Measurements from ENCODE around the gene TMEM53.

The TMEM53 gene

DNA sequence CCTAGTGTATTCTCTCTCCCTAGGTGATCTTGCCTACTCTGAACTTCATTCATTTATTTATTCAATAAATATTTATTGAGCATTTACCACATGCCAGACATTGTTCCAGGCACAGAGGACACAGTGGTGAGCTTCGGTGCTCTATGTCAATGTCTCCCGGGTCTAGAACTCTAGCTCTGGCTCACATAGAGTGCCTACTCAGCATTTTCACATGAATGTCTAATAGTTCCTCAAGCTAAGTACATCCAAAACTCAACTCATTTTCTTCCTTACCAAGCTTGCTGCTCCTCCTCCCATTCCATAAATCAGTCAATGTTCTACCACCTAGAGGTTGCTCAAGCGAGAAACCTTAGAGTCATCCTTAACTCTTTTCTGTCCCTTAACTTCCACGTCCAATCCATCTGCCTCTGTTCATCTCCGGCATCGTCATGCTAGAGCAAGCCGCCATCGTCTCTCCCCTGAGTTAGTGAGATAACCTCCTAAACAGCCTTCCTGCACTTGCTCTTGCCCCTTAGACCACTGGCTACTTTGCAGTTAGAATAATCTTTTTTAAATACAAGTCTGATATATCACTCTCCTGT is 67.5 kb downstream of the TMEM53 start:
- TF ChIP-seq, protein P1, sequence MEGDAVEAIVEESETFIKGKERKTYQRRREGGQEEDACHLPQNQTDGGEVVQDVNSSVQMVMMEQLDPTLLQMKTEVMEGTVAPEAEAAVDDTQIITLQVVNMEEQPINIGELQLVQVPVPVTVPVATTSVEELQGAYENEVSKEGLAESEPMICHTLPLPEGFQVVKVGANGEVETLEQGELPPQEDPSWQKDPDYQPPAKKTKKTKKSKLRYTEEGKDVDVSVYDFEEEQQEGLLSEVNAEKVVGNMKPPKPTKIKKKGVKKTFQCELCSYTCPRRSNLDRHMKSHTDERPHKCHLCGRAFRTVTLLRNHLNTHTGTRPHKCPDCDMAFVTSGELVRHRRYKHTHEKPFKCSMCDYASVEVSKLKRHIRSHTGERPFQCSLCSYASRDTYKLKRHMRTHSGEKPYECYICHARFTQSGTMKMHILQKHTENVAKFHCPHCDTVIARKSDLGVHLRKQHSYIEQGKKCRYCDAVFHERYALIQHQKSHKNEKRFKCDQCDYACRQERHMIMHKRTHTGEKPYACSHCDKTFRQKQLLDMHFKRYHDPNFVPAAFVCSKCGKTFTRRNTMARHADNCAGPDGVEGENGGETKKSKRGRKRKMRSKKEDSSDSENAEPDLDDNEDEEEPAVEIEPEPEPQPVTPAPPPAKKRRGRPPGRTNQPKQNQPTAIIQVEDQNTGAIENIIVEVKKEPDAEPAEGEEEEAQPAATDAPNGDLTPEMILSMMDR (IDR thresholded peaks at IDR 0.05; ENCODE audit: low read length, missing control alignments), result no peak
- no peak overlapping the region for H3K4me3 ChIP-seq (replicated peaks; ENCODE audit: low read depth, low read length)
- no peak for DNase-seq (ENCODE audit: low read depth)

DNA sequence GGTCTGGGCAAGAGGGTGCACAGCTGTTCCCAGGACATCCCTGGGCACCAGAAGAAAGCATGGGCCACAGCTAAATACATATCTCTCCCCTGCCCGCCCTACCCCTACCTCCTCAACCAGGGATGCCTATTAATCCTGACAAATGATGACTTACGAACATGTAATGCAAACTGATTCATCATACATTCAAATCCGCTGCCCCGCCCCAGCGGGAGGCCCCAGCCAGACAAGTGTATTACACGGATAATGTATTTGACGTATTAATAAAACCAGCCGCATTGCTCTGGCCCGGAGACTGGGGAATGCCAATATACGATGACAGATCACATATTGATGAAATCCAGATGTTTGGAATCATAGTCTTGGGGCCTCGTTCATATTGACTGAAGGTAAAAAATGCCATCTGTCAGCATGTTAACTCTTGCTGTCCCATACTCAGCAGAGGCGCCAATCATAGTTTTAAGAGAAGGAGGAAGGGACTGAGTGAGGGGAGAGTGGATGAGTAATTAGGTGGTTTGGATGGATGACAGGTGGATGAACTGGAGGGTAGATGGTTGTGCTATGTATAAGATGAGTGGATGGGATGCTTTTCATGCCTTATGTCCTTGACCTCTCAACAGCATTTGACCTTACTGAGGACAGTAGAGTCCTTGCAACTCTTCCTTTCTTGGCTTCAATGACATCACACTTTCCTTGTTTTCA is 68.2 kb downstream of the TMEM53 start:
- H3K4me3 ChIP-seq (replicated peaks; ENCODE audit: low read depth, low read length), result no peak overlapping the region
- no peak for DNase-seq (ENCODE audit: low read depth)
- TF ChIP-seq, protein P1 (IDR thresholded peaks at IDR 0.05; ENCODE audit: low read length, missing control alignments), result no peak

DNA sequence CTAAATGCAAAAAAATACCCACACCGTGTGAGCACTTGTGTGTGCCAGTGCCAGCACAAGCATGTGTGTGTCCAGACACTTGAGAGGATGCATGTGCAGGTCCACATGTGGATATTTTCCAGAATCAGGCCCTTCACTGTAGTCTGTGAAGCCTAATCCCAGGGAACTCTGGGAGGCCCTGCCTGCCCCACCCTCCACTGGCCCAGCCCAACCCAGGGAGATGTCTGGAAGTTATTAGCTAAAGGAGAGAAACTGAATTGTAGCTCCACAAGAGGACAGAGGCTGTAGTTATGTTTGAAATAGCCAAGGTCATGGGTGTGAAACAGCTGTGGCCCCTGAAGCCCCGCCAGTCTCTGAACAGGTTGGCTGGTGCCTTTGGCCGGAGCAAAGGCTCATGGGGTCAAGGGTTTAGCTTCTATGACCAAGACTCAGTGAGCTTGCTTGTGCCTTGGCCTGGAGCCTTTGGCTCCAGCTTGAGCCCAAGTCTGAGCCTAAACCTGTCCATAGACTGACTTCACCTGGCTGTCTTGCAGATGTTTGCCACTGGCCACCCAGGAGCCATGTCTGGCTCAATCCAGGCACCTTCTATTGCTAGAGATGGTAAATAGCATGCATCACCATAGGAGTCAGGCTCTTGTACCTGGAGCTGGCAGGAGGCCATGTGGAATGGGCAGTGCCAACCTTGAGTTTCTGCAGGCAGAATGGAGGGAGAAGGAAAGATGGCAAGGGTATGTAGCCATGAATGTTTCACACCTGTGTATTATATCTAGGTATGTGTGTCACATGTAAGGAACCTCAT is 69.9 kb downstream of the TMEM53 start:
- TF ChIP-seq, protein P1 (IDR thresholded peaks at IDR 0.05; ENCODE audit: low read length, missing control alignments), result no peak
- DNase-seq (ENCODE audit: low read depth), result no peak
- no peak overlapping the region for H3K4me3 ChIP-seq (replicated peaks; ENCODE audit: low read depth, low read length)

DNA sequence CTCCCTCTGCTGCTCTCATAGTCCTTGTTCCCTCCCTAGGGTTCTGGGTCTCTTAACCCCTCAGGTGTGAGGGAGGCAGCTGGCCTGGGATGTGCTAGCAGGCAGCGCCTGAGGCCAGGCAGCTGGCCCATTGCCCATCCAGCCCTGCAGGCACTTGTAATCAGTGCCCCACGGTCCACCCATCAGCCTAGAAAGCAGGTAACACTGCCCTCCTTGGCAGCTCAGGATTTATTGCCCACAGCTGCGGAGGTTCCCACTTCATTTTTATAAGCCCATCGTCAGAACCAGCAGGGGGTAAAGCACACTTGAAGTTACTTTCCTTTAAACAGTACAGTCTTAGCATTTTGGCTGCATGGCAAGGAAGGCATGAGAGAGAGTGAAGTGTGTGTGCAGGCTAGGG is 70.6 kb downstream of the TMEM53 start:
- H3K4me3 ChIP-seq (replicated peaks; ENCODE audit: low read depth, low read length), result no peak overlapping the region
- no peak for DNase-seq (ENCODE audit: low read depth)
- TF ChIP-seq, protein P1 (IDR thresholded peaks at IDR 0.05; ENCODE audit: low read length, missing control alignments), result no peak

All from fibroblast of pulmonary artery (primary cell).